Epithelial cell of esophagus (primary cell): ENCODE results near the gene FOXA1.

Experiments
- DNase-seq: peaks from one replicate; pipeline ENCODE4 v3.0.0; 2010; ENCODE audit warnings: low read depth
- H3K4me3 ChIP-seq: 2 replicates; pipeline ENCODE4 v1.5.1; 2011; ENCODE audit warnings: mild to moderate bottlenecking, low read length, control low read depth
- TF ChIP-seq, protein P1 (sequence below): IDR thresholded peaks from 2 replicates; pipeline ENCODE4 v1.5.1; 2011; ENCODE audit warnings: low read depth, mild to moderate bottlenecking, low read length, control low read depth, inconsistent platforms; ENCODE audit not compliant: insufficient read depth; ENCODE audit errors: missing control alignments

The FOXA1 gene

DNA sequence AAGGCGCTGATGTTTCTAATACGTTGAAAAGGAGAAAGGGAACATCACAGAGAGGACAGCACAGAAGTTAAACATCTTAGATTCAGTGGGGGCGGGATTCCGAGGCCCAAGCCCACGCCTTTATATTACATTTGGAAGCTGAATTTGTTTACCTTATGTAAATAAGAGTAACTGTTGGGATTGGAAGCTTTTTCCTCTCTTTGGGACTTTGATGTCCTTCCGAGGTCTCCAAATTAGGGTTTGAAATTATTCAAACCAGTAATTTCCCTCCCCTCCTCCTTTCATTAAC lies 6.4 kb downstream of the FOXA1 start:
- TF ChIP-seq, protein P1, sequence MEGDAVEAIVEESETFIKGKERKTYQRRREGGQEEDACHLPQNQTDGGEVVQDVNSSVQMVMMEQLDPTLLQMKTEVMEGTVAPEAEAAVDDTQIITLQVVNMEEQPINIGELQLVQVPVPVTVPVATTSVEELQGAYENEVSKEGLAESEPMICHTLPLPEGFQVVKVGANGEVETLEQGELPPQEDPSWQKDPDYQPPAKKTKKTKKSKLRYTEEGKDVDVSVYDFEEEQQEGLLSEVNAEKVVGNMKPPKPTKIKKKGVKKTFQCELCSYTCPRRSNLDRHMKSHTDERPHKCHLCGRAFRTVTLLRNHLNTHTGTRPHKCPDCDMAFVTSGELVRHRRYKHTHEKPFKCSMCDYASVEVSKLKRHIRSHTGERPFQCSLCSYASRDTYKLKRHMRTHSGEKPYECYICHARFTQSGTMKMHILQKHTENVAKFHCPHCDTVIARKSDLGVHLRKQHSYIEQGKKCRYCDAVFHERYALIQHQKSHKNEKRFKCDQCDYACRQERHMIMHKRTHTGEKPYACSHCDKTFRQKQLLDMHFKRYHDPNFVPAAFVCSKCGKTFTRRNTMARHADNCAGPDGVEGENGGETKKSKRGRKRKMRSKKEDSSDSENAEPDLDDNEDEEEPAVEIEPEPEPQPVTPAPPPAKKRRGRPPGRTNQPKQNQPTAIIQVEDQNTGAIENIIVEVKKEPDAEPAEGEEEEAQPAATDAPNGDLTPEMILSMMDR, result no peak
- peak overlapping the region; percentile 62 for H3K4me3 ChIP-seq
- no peak for DNase-seq

DNA sequence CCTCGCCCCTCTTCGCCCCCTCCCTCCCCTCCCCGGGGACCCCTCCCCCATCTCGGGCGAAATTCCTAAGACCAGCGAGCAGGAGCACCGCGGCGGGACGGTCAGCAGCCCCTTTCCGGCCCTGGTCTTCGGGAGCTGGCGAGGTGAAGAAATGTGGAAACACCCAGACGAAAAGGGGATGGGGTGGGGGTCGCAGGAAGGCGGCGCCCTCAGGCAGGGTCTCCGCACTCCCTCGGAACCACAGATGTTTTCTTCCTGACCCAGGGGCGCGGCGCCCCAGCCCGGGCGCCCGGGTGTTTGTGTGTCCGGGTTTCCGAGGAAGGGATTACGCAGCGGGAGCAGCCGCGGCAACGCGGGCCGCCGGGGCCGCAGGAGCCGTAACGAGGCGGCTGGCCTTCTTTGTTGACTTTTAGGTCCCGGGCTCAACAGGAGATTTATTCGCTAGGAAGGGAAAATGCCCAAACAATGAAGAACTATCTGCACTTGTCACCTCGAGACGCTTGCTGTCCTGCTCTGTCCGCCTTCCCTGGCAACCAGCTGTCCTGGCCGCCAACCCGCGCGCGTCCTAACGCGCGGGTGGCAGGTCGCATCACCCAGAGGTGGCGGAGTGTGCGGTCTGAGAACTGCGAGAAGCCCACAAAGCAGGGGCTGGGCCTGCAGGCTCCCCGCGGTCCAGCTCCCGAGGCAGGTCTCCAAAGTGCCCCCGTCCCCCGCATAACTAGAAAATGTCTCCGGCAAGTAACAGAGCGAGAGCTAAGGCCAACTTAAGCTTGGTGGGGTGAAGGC lies 7.0 kb downstream of the FOXA1 start:
- TF ChIP-seq, protein P1, result no peak
- DNase-seq, result peak; percentile 60
- peak overlapping the region; percentile 62 for H3K4me3 ChIP-seq

DNA sequence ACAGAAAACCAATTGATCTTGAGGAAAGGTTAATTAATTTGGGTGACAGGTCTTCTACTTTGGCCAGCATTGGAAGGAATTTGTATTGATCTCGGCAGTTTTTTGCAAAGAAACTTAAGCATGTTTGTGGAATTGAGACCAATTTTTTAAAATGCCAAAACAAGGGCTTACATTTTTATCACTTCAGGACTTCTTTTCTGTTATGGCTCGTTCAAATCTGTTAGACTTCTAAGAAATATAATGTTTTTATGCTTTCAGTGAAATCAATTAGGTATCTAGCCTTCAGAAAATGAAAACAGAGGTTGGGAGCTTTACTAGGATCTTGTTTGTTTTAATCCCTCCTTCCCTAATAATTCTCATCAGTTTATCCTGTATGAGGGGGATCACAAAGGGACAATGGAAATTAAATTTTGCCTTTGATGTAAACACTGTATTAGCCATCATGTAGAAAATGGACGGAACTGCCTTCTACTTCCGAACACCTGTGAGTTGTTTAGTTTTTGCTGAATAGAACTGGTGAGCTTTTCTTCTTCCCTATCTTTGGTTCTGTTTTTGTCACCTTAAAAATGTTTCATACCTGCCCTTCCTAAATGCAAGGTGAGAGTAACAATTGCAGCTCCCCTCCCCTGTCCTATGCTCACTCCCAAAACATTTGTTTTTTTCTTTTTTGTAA lies 7.8 kb downstream of the FOXA1 start:
- H3K4me3 ChIP-seq, result peak overlapping the region; percentile 62
- peak; percentile 31 for DNase-seq
- TF ChIP-seq, protein P1, result no peak

DNA sequence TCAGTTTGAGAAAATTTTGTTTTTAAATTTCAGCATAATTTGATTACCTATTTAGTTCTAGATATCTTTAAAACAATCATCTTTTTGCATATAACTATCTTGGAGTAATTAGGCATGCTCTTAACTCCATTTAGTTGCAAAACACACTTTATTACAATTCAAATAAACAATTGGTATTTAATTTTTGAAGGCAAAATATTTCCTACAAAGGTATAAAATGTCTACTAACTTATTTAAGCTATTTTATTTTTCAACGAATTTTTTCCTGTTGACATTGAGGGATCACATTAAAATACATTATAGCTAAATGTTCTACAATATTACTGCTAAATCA lies 8.3 kb downstream of the FOXA1 start:
- TF ChIP-seq, protein P1, result no peak
- no peak for DNase-seq
- H3K4me3 ChIP-seq, result peak overlapping the region; percentile 62

DNA sequence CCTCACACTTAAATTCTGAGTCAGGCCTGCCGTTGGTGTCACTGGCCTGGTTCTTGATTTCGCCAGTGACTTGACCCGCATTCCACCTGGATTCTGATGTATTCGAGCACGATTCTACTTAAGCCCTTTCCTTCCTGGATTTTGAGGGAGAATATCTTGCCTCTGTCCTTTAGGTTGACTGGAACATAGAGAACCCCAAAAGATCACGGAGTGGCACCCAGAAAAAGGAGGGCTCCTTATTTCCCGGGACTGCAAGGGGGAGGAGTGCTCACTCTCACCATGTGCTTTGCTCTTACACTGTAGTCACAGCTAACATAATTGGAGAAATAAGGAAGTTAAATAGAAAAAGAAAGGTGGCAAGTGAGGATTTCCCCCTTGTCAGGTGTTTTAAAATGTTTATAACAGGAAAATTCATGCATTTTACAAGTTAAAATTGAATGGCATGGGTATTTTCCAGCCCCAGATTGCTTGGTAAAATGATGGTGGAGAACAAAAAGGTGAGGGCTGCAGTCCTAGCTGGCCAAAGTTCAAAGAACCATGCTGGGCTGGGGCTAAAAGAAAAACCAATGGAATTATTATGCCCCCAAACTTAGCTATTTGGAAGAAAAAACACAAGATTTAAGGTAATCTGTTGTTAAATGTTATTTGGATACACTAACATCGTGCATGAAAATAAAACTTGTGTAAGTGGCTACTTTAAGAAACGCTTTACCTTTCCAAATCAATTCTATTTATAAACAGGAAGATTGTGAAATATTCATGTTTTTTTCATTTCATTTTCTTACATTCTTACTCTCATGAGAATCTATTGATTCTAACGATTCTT lies 8.9 kb downstream of the FOXA1 start:
- TF ChIP-seq, protein P1, result no peak
- H3K4me3 ChIP-seq, result no peak overlapping the region
- DNase-seq, result peak; percentile 48

DNA sequence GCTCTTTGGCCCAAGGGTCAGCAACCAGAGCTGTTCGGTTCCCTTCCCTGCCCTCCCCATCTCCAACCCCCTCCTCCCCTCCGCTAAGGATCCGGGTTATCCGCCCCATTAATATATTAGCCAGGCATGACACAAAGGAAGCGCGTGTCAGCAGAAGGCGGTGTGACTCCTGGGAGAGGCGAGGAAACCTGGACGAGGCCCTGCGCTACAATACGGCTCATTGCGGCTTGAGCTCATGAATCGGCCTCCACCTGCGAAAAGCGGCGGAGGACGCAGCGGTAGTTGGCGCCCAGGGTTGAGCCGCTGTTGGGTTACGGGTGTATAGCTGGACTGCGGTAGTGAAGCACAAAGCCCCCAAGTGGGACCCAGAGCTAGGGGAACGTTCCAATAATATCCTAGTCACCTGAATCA lies 9.9 kb downstream of the FOXA1 start:
- no peak overlapping the region for H3K4me3 ChIP-seq
- DNase-seq, result peak; percentile 77
- TF ChIP-seq, protein P1, result no peak
